HepG2 (cell line): Measurements from ENCODE around the gene SPATA25. TPM values are rescaled to one million over a fixed set of nuclear protein-coding genes. Genes with fewer than 3 reads are reported as not detected.

Experiments
- CHD4 ChIP-seq: fragments of 200-600 bp; sonication (generic); IDR thresholded peaks from 2 replicates; pipeline ENCODE4 v1.7.0; 2017; ENCODE audit warnings: mild to moderate bottlenecking, low read length, borderline replicate concordance
- DNMT1 ChIP-seq: sonication (generic); formaldehyde crosslinking; IDR thresholded peaks from 2 replicates; pipeline ENCODE4 v1.5.1; 2020; ENCODE audit warnings: mild to moderate bottlenecking, missing genetic modification reagents
- KDM2A ChIP-seq: sonication (generic); formaldehyde crosslinking; IDR thresholded peaks from 2 replicates; pipeline ENCODE4 v1.4.0; 2020; ENCODE audit warnings: low read depth, missing genetic modification reagents, borderline replicate concordance
- MXD1 ChIP-seq: sonication (generic); formaldehyde crosslinking; IDR thresholded peaks from 2 replicates; pipeline ENCODE4 v1.4.0; 2020; ENCODE audit warnings: mild to moderate bottlenecking, missing genetic modification reagents
- PRPF4 ChIP-seq: fragments of 200-400 bp; formaldehyde crosslinking; IDR thresholded peaks from 2 replicates; pipeline ENCODE4 v1.6.1; 2016; ENCODE audit warnings: low read length, low read depth; ENCODE audit not compliant: poor library complexity, severe bottlenecking
- RFX3 ChIP-seq: IDR thresholded peaks from 2 replicates; pipeline ENCODE4 v1.6.1; 2016; ENCODE audit warnings: missing biosample characterization, missing genetic modification reagents
- SOX6 ChIP-seq, 2 experiments: fragments of 450-650 bp in 1 of 2; sonication (generic) in 1 of 2; formaldehyde crosslinking in 1 of 2; IDR thresholded peaks; 2 replicates each; pipeline versions ENCODE4 v1.4.0 to v1.6.1; 2017 to 2020; ENCODE audit warnings: antibody characterized with exemption in 1 of 2, mild to moderate bottlenecking in 1 of 2, missing genetic modification reagents in 1 of 2
- THAP9 ChIP-seq: sonication (generic); formaldehyde crosslinking; IDR thresholded peaks from 2 replicates; pipeline ENCODE4; 2020; ENCODE audit warnings: missing genetic modification reagents, mild to moderate bottlenecking, borderline replicate concordance
- ZBTB7A ChIP-seq: sonication (generic); formaldehyde crosslinking; IDR thresholded peaks from 2 replicates; pipeline ENCODE4 v1.8.0; 2022; ENCODE audit warnings: mild to moderate bottlenecking, missing genetic modification reagents
- ZNF572 ChIP-seq: sonication (generic); formaldehyde crosslinking; IDR thresholded peaks from 2 replicates; pipeline ENCODE4 v1.5.1; 2020; ENCODE audit warnings: mild to moderate bottlenecking, missing genetic modification reagents
- ZSCAN21 ChIP-seq: sonication (generic); formaldehyde crosslinking; IDR thresholded peaks from 2 replicates; pipeline ENCODE4 v1.8.0; 2022; ENCODE audit warnings: mild to moderate bottlenecking, missing genetic modification reagents, moderate library complexity, borderline replicate concordance
- polyA plus RNA-seq, 8 experiments: library from polyadenylated mRNA; depleted of rRNA in 3 of 8; stranded (reverse) in 7 of 8; unstranded in 1 of 8; fragments of >200 nt; fragmentation: Illumina TruSeq in 4 of 8; extraction: Trizol in 4 of 8; gene quantifications; 2 replicates each; pipeline versions ENCODE4 v1.2.1 to v1.2.3, GENCODE V29; 2011 to 2016; ENCODE audit warnings: low read depth in 4 of 8, missing spikeins in 1 of 8, mixed read lengths in 1 of 8; ENCODE audit not compliant: insufficient read depth in 1 of 8
- total RNA-seq, 5 experiments: library from RNA; depleted of rRNA; stranded (reverse); fragments of >200 nt; fragmentation: Illumina TruSeq; extraction: Trizol; gene quantifications; 2 replicates each; pipeline ENCODE4 v1.2.3, GENCODE V29; 2016; ENCODE audit warnings: low read depth in 1 of 5
- TF ChIP-seq, protein P1 (sequence below): sonication (generic); formaldehyde crosslinking; IDR thresholded peaks from 2 replicates; pipeline ENCODE4 v1.9.0; 2021; ENCODE audit warnings: missing genetic modification reagents, mild to moderate bottlenecking, borderline replicate concordance
- TF ChIP-seq, protein P2 (sequence below): sonication (generic); formaldehyde crosslinking; conservative IDR thresholded peaks from 2 replicates; pipeline ENCODE4 v1.4.0; 2020; ENCODE audit warnings: mild to moderate bottlenecking, missing genetic modification reagents, moderate library complexity
- TF ChIP-seq, protein P3 (sequence below): sonication (generic); formaldehyde crosslinking; IDR thresholded peaks from 2 replicates; pipeline ENCODE4 v1.4.0; 2020; ENCODE audit warnings: missing genetic modification reagents; ENCODE audit errors: not compliant biosample characterization
- TF ChIP-seq, protein P4 (sequence below): sonication (generic); formaldehyde crosslinking; IDR thresholded peaks from 2 replicates; pipeline ENCODE4 v1.5.1; 2020; ENCODE audit warnings: mild to moderate bottlenecking, missing genetic modification reagents, moderate library complexity

SPATA25 gene
- total and polyA plus RNA-seq, 2 of the 13 experiments (the other 11 are each of a cell fraction or from before 2014, with no cell fraction given), result 4.8 to 7.6 TPM

GRCh38 chr20:45934046-45934585 is 46.7 kb upstream of the SPATA25 start (continued):
- no peak for TF ChIP-seq SOX6 (IDR thresholded peaks at IDR 0.05)
- peak; percentile 66; the same call in 1 of the 2 replicates for TF ChIP-seq SOX6 (CRISPR knock-in tag; IDR thresholded peaks at IDR 0.05)
- no peak for TF ChIP-seq THAP9 (CRISPR knock-in tag)
- no peak for TF ChIP-seq PRPF4
- TF ChIP-seq, protein P1, sequence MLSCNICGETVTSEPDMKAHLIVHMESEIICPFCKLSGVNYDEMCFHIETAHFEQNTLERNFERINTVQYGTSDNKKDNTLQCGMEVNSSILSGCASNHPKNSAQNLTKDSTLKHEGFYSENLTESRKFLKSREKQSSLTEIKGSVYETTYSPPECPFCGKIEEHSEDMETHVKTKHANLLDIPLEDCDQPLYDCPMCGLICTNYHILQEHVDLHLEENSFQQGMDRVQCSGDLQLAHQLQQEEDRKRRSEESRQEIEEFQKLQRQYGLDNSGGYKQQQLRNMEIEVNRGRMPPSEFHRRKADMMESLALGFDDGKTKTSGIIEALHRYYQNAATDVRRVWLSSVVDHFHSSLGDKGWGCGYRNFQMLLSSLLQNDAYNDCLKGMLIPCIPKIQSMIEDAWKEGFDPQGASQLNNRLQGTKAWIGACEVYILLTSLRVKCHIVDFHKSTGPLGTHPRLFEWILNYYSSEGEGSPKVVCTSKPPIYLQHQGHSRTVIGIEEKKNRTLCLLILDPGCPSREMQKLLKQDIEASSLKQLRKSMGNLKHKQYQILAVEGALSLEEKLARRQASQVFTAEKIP (CRISPR knock-in tag), result no peak
- TF ChIP-seq ZBTB7A (CRISPR knock-in tag), result peak; percentile 96
- TF ChIP-seq, protein P2, sequence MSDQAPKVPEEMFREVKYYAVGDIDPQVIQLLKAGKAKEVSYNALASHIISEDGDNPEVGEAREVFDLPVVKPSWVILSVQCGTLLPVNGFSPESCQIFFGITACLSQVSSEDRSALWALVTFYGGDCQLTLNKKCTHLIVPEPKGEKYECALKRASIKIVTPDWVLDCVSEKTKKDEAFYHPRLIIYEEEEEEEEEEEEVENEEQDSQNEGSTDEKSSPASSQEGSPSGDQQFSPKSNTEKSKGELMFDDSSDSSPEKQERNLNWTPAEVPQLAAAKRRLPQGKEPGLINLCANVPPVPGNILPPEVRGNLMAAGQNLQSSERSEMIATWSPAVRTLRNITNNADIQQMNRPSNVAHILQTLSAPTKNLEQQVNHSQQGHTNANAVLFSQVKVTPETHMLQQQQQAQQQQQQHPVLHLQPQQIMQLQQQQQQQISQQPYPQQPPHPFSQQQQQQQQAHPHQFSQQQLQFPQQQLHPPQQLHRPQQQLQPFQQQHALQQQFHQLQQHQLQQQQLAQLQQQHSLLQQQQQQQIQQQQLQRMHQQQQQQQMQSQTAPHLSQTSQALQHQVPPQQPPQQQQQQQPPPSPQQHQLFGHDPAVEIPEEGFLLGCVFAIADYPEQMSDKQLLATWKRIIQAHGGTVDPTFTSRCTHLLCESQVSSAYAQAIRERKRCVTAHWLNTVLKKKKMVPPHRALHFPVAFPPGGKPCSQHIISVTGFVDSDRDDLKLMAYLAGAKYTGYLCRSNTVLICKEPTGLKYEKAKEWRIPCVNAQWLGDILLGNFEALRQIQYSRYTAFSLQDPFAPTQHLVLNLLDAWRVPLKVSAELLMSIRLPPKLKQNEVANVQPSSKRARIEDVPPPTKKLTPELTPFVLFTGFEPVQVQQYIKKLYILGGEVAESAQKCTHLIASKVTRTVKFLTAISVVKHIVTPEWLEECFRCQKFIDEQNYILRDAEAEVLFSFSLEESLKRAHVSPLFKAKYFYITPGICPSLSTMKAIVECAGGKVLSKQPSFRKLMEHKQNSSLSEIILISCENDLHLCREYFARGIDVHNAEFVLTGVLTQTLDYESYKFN (CRISPR knock-in tag), result peak; percentile 8; the same call in 1 of the 2 replicates
- peak; percentile 67; the same call in 1 of the 2 replicates for TF ChIP-seq CHD4
- TF ChIP-seq, protein P3, sequence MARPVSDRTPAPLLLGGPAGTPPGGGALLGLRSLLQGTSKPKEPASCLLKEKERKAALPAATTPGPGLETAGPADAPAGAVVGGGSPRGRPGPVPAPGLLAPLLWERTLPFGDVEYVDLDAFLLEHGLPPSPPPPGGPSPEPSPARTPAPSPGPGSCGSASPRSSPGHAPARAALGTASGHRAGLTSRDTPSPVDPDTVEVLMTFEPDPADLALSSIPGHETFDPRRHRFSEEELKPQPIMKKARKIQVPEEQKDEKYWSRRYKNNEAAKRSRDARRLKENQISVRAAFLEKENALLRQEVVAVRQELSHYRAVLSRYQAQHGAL (CRISPR knock-in tag), result peak; percentile 74
- TF ChIP-seq RFX3 (CRISPR knock-in tag), result no peak; the same call in 1 of the 2 replicates
- TF ChIP-seq, protein P4, sequence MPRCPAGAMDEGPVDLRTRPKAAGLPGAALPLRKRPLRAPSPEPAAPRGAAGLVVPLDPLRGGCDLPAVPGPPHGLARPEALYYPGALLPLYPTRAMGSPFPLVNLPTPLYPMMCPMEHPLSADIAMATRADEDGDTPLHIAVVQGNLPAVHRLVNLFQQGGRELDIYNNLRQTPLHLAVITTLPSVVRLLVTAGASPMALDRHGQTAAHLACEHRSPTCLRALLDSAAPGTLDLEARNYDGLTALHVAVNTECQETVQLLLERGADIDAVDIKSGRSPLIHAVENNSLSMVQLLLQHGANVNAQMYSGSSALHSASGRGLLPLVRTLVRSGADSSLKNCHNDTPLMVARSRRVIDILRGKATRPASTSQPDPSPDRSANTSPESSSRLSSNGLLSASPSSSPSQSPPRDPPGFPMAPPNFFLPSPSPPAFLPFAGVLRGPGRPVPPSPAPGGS (CRISPR knock-in tag), result no peak
- TF ChIP-seq MXD1 (CRISPR knock-in tag), result 0 out of 2 replicates have a peak, but pooled peaks have one; percentile 94
- TF ChIP-seq ZNF572 (CRISPR knock-in tag), result peak; percentile 53; the same call in 1 of the 2 replicates
- 0 out of 2 replicates have a peak, but pooled peaks have one; percentile 0 for TF ChIP-seq KDM2A
- TF ChIP-seq ZSCAN21 (CRISPR knock-in tag), result 0 out of 2 replicates have a peak, but pooled peaks have one; percentile 53
- TF ChIP-seq DNMT1 (CRISPR knock-in tag), result no peak
